Esophagus muscularis mucosa (tissue), 4 donors: ENCODE results near the gene PREX1. TPM values are rescaled to one million over a fixed set of nuclear protein-coding genes. Genes with fewer than 3 reads are reported as not detected.
A peak's percentile ranks its signal among the peaks of the same experiment; 100 is the strongest.

ENCODE experiments used
- DNase-seq: peaks from one replicate; pipeline ENCODE4 v3.0.0-alpha.2; 2017; ENCODE audit errors: extremely low spot score
- H3K27ac ChIP-seq, 4 donors: fragments of 200-600 bp; sonication (generic); replicated peaks in 1 of 4; 1 replicate in 3 of 4; 2 replicates in 1 of 4; pipeline ENCODE4 v1.5.1; 2016 to 2019; ENCODE audit warnings: mild to moderate bottlenecking in 1 of 4
- H3K27me3 ChIP-seq, 4 donors: fragments of 200-600 bp; sonication (generic); one replicate each; pipeline versions ENCODE4 v1.5.1 to v1.6.0; 2016 to 2019
- H3K36me3 ChIP-seq, 4 donors: fragments of 200-600 bp; sonication (generic); one replicate each; pipeline ENCODE4 v1.5.1; 2016 to 2019
- H3K4me1 ChIP-seq, 4 donors: fragments of 200-600 bp; sonication (generic); one replicate each; pipeline ENCODE4 v1.5.1; 2016 to 2019
- H3K4me3 ChIP-seq, 4 donors: fragments of 200-600 bp; sonication (generic); 1 replicate in 2 of 4; 2 replicates in 2 of 4; pipeline ENCODE4 v1.5.1; 2016 to 2019; ENCODE audit warnings: mild to moderate bottlenecking in 4 of 4, moderate library complexity in 1 of 4
- H3K9me3 ChIP-seq, 4 donors: fragments of 200-600 bp; sonication (generic); 1 replicate in 3 of 4; 2 replicates in 1 of 4; pipeline ENCODE4 v1.5.1; 2016 to 2019
- EP300 ChIP-seq: sonication (generic); formaldehyde crosslinking; IDR thresholded peaks from one replicate; pipeline ENCODE4 v1.6.1; 2017; ENCODE audit warnings: antibody characterized with exemption
- POLR2A ChIP-seq: fragments of 450-650 bp; IDR thresholded peaks from one replicate; pipeline ENCODE4 v1.6.1; 2017; ENCODE audit warnings: antibody characterized with exemption, moderate library complexity, mild to moderate bottlenecking, low read depth
- POLR2AphosphoS5 ChIP-seq, 2 donors: sonication (generic); formaldehyde crosslinking; IDR thresholded peaks; one replicate each; pipeline ENCODE4 v1.6.1; 2017; ENCODE audit warnings: antibody characterized with exemption in 2 of 2
- WGBS: methylation state at CpG from one replicate; pipeline ENCODE4 v1.1.5; 2018; 5-methylcytosine and 5-hydroxymethylcytosine counted together
- intact Hi-C: fragments of 100-400 bp; cut with DNase I; formaldehyde crosslinking; loops from one replicate; pipeline ENCODE4 v1.15.1; 2023
- total RNA-seq, 4 donors: library from RNA; depleted of rRNA; stranded (reverse); fragments of >200 nt; gene quantifications; one replicate each; pipeline versions ENCODE4 v1.1.0 to v1.2.1, GENCODE V29; 2016
- TF ChIP-seq, protein P1 (sequence below), 3 experiments: fragments of 200-600 bp in 2 of 3; fragments of 450-650 bp in 1 of 3; sonication (generic) in 2 of 3; IDR thresholded peaks; one replicate each; pipeline ENCODE4 v1.5.1; 2017 to 2019; ENCODE audit warnings: antibody characterized with exemption in 3 of 3, mild to moderate bottlenecking in 2 of 3, moderate library complexity in 1 of 3

Gene PREX1
- total RNA-seq, 4 donors from 2014 or later, result 20.8 to 37.1 (median 24.3) TPM

DNA sequence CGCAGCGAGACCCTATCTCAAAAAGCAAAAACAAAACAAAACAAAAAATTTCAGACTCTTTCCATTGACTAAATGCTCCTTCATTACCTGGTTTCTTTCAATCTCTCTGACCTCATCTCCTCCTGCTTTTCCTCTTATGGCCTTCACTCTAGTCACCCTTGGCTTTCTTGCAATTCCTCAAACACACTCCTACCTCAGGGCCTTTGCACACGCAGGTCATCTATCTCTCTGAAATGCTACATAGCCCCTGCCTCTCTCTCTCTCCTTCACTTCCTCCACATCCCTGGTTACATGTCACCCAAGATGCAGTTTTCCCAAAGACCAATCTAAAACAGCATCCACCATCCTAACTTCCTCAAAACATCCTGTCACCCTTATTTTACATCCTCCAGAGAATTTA, 96.8 kb downstream of the PREX1 start:
- H3K36me3 ChIP-seq, result peaks cover 0 to 21% (median 4%) of the 10 kb centered on the region in 4 donors
- intact Hi-C loops, result no loop called here
- H3K27ac ChIP-seq, result no peak overlapping the region
- WGBS, result 97% methylated on average over 3 of the region's 3 CpGs
- TF ChIP-seq EP300 (no peak), POLR2A (no peak), POLR2AphosphoS5 (IDR thresholded peaks at IDR 0.05) (no peak)
- TF ChIP-seq, protein P1, sequence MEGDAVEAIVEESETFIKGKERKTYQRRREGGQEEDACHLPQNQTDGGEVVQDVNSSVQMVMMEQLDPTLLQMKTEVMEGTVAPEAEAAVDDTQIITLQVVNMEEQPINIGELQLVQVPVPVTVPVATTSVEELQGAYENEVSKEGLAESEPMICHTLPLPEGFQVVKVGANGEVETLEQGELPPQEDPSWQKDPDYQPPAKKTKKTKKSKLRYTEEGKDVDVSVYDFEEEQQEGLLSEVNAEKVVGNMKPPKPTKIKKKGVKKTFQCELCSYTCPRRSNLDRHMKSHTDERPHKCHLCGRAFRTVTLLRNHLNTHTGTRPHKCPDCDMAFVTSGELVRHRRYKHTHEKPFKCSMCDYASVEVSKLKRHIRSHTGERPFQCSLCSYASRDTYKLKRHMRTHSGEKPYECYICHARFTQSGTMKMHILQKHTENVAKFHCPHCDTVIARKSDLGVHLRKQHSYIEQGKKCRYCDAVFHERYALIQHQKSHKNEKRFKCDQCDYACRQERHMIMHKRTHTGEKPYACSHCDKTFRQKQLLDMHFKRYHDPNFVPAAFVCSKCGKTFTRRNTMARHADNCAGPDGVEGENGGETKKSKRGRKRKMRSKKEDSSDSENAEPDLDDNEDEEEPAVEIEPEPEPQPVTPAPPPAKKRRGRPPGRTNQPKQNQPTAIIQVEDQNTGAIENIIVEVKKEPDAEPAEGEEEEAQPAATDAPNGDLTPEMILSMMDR (IDR thresholded peaks at IDR 0.05), result no peak
- no peaks in the 10 kb centered on the region for H3K9me3 ChIP-seq
- H3K4me1 ChIP-seq, result peaks cover 0 to 21% (median 4%) of the 10 kb centered on the region in 4 donors
- H3K27me3 ChIP-seq, result no peaks in the 10 kb centered on the region
- no peak for DNase-seq
- H3K4me3 ChIP-seq, result no peak overlapping the region

DNA sequence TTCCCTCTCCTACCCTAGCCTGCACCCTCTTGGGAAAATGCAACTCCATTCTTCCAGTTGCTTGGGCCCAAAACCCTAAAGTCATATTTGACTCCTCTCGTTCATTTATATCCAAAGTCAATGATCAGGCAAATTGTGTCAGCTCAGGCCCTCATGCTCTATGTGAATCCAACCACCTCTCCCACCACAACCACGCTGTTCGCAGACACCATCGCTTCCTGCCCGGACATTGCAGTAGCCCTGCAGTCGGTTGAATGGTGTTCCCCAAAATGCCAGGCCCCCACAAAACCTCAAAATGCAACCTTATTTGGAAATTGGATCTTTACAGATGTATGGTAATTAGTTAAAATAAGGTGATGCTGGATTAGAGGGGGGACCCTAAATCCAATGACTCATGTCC, 98.3 kb downstream of the PREX1 start:
- no peak for TF ChIP-seq POLR2AphosphoS5 (IDR thresholded peaks at IDR 0.05)
- TF ChIP-seq, protein P1 (IDR thresholded peaks at IDR 0.05), result no peak
- TF ChIP-seq EP300, result no peak
- TF ChIP-seq POLR2A, result no peak
- peak overlapping the region in 1 of 4 donors; percentile 29 for H3K27ac ChIP-seq
- no peak for DNase-seq
- intact Hi-C loops, result no loop called here
- H3K4me1 ChIP-seq, result peaks cover 6 to 35% (median 10%) of the 10 kb centered on the region in 4 donors
- H3K36me3 ChIP-seq, result peaks cover 0 to 32% (median 5%) of the 10 kb centered on the region in 4 donors
- H3K4me3 ChIP-seq, result no peak overlapping the region
- no peaks in the 10 kb centered on the region for H3K27me3 ChIP-seq
- 95% methylated on average over 6 of the region's 6 CpGs for WGBS
- H3K9me3 ChIP-seq, result no peaks in the 10 kb centered on the region

DNA sequence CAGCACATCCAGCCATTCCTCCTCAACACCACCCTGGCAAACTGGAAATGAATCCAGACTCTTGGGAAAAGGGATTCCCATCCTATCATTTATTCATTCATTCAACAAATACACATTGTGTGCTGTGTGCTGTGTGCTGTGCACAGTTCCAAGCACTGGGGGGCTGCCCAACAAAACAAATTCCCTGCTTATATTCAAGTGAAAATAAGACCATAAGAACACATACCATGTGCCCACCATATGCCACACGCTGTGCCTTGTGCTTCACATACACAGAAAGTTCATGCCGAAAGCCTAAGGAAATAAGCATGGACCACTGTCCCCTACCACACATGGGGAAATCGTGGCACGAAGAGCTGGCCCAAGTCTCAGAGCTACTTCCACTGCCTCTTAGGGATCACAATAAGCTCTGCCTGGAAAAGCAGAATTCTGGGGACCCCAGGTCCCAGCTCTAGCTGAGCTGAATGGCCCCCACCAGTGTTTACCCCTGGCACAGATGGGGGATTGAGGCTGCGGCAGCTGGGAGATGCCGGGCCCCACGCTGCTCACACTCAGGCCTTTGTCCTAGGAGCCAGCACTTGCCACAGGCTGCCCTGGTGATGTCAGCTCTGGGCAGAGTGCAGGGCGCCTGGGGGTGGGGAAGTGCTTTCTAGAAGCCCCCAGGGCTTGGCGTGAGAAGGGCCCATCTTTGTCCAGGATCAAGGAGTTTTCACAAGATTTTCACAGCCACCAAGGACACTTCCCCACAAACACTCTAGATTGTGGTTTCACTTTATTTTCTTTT, 99.6 kb downstream of the PREX1 start:
- peak overlapping the region in 3 of 4 donors; percentile 7 to 64 (median 36) for H3K27ac ChIP-seq
- TF ChIP-seq, protein P1 (IDR thresholded peaks at IDR 0.05), result no peak
- no peak for TF ChIP-seq POLR2A
- TF ChIP-seq EP300, result no peak
- no peak for TF ChIP-seq POLR2AphosphoS5 (IDR thresholded peaks at IDR 0.05)
- no peaks in the 10 kb centered on the region for H3K9me3 ChIP-seq
- peaks cover 0 to 24% (median 3%) of the 10 kb centered on the region in 4 donors for H3K36me3 ChIP-seq
- no peaks in the 10 kb centered on the region for H3K27me3 ChIP-seq
- no peak for DNase-seq
- intact Hi-C loops, result no loop called here
- peaks cover 8 to 48% (median 22%) of the 10 kb centered on the region in 4 donors for H3K4me1 ChIP-seq
- WGBS, result 96% methylated on average over 5 of the region's 9 CpGs
- H3K4me3 ChIP-seq, result no peak overlapping the region

DNA sequence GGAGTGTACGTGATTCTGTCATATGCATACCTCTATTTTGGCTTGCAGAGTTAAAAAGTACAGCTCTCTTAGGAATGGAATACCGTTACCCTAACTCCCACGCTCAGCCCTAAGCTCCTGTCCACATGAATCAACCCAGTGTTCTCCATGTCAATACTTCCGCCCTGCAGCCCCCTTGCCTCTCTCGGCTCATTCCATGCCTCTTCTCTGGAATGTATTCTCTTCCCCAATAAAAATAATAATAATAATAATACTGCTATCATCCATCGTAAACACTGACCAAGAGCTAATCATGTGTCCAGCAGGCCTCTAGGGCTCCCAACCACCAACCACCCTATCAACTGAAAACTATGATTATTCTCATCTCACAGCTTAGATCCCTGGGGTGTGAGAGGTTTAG, 100.6 kb downstream of the PREX1 start:
- Histone ChIP-seq H3K9me3 (no peaks in the 10 kb centered on the region), H3K27ac (peak overlapping the region in 1 of 4 donors; percentile 64), H3K4me1 (peaks cover 12 to 53% (median 32%) of the 10 kb centered on the region in 4 donors), H3K27me3 (no peaks in the 10 kb centered on the region), H3K4me3 (no peak overlapping the region), H3K36me3 (peaks cover 0 to 24% (median 3%) of the 10 kb centered on the region in 4 donors)
- DNase-seq, result no peak
- 85% methylated on average over 6 of the region's 6 CpGs for WGBS
- intact Hi-C loops, result no loop called here
- no peak for TF ChIP-seq POLR2AphosphoS5 (IDR thresholded peaks at IDR 0.05)
- no peak for TF ChIP-seq POLR2A
- TF ChIP-seq, protein P1 (IDR thresholded peaks at IDR 0.05), result no peak
- TF ChIP-seq EP300, result no peak
